Liver (tissue), 9 donors: Measurements from ENCODE around the gene LIG1. TPM values are rescaled to one million over a fixed set of nuclear protein-coding genes. Genes with fewer than 3 reads are reported as not detected.

Experiments used
- DNase-seq: peaks from one replicate; pipeline ENCODE4 v3.0.0-alpha.2; 2017; ENCODE audit warnings: low spot score
- H3K27ac ChIP-seq, 2 donors: one replicate each; pipeline ENCODE4 v1.7.0; 2013; ENCODE audit warnings: inconsistent platforms in 2 of 2, low read length in 2 of 2, control low read depth in 1 of 2, low read depth in 1 of 2, mild to moderate bottlenecking in 1 of 2
- H3K27me3 ChIP-seq, 4 donors: one replicate each; pipeline versions ENCODE4 v1.6.1 to v1.7.0; 2013; ENCODE audit warnings: low read length in 3 of 4, inconsistent platforms in 1 of 4, mild to moderate bottlenecking in 1 of 4, moderate library complexity in 1 of 4; ENCODE audit not compliant: control insufficient read depth in 4 of 4, insufficient read depth in 4 of 4
- H3K36me3 ChIP-seq, 4 donors: one replicate each; pipeline versions ENCODE4 v1.6.1 to v1.7.0; 2013; ENCODE audit warnings: low read length in 3 of 4, mild to moderate bottlenecking in 3 of 4, low read depth in 1 of 4, moderate library complexity in 1 of 4; ENCODE audit not compliant: control insufficient read depth in 4 of 4, insufficient read depth in 3 of 4
- H3K4me1 ChIP-seq, 4 donors: one replicate each; pipeline versions ENCODE4 v1.6.1 to v1.7.0; 2013; ENCODE audit warnings: low read length in 3 of 4, mild to moderate bottlenecking in 3 of 4, moderate library complexity in 1 of 4; ENCODE audit not compliant: control insufficient read depth in 4 of 4, insufficient read depth in 4 of 4
- H3K4me3 ChIP-seq, 3 donors: one replicate each; pipeline versions ENCODE4 v1.6.1 to v1.7.0; 2013; ENCODE audit warnings: low read length in 3 of 3, control low read depth in 1 of 3, low read depth in 1 of 3, mild to moderate bottlenecking in 1 of 3
- H3K9ac ChIP-seq, 2 donors: one replicate each; pipeline ENCODE4 v1.7.0; 2013; ENCODE audit warnings: low read length in 2 of 2, mild to moderate bottlenecking in 2 of 2, moderate library complexity in 2 of 2, control low read depth in 1 of 2, low read depth in 1 of 2
- H3K9me3 ChIP-seq, 4 donors: one replicate each; pipeline versions ENCODE4 v1.6.1 to v1.7.0; 2013; ENCODE audit warnings: low read length in 3 of 4; ENCODE audit not compliant: control insufficient read depth in 4 of 4
- ATF3 ChIP-seq: IDR thresholded peaks from 2 replicates; pipeline ENCODE4 v1.6.1; 2016; ENCODE audit warnings: antibody characterized with exemption
- EGR1 ChIP-seq, 2 donors: IDR thresholded peaks; 2 replicates each; pipeline ENCODE4 v1.6.1; 2016 to 2018; ENCODE audit warnings: antibody characterized with exemption in 2 of 2, low read depth in 2 of 2
- FOXA2 ChIP-seq: IDR thresholded peaks from 2 replicates; pipeline ENCODE4 v1.6.1; 2016; ENCODE audit warnings: antibody characterized with exemption
- GABPA ChIP-seq, 2 donors: IDR thresholded peaks in 1 of 2; conservative IDR thresholded peaks in 1 of 2; 2 replicates each; pipeline ENCODE4 v1.6.1; 2016; ENCODE audit warnings: antibody characterized with exemption in 2 of 2, mild to moderate bottlenecking in 1 of 2, moderate library complexity in 1 of 2
- HNF4G ChIP-seq: IDR thresholded peaks from 2 replicates; pipeline ENCODE4 v1.6.1; 2016; ENCODE audit warnings: antibody characterized with exemption
- MAX ChIP-seq: IDR thresholded peaks from 2 replicates; pipeline ENCODE4 v1.6.1; 2016; ENCODE audit warnings: antibody characterized with exemption
- NR2F2 ChIP-seq: IDR thresholded peaks from 2 replicates; pipeline ENCODE4 v1.6.1; 2016; ENCODE audit warnings: antibody characterized with exemption
- RXRA ChIP-seq, 2 donors: IDR thresholded peaks; 2 replicates each; pipeline ENCODE4 v1.6.1; 2017 to 2018; ENCODE audit warnings: antibody characterized with exemption in 2 of 2, mild to moderate bottlenecking in 1 of 2
- SP1 ChIP-seq: IDR thresholded peaks from 2 replicates; pipeline ENCODE4 v1.6.1; 2018; ENCODE audit warnings: antibody characterized with exemption, mild to moderate bottlenecking
- TAF1 ChIP-seq: conservative IDR thresholded peaks from 2 replicates; pipeline ENCODE4 v1.6.1; 2016; ENCODE audit warnings: antibody characterized with exemption, mild to moderate bottlenecking
- WGBS: extraction: QIAGEN DNeasy Blood & Tissue Kit; methylation state at CpG from one replicate; pipeline ENCODE4 v1.1.7; 2013; 5-methylcytosine and 5-hydroxymethylcytosine counted together
- polyA plus RNA-seq, 2 donors: library from polyadenylated mRNA; stranded (reverse) in 1 of 2; unstranded in 1 of 2; fragments of 200-250 nt in 1 of 2; fragments of >200 nt in 1 of 2; fragmentation: Nextera tagmentation in 1 of 2; extraction: Ambion mirVana in 1 of 2; gene quantifications; one replicate each; pipeline versions ENCODE4 v1.2.1 to v1.2.3, GENCODE V29; 2013 to 2015
- total RNA-seq, 2 donors: library from RNA; depleted of rRNA; stranded (reverse); fragments of >200 nt; gene quantifications; one replicate each; pipeline ENCODE4 v1.2.3, GENCODE V29; 2014
- TF ChIP-seq, protein P1 (sequence below): fragments of 150-350 bp; IDR thresholded peaks from 2 replicates; pipeline ENCODE4 v1.5.1; 2017; ENCODE audit warnings: improper control_type of control experiment, low read depth, low read length; ENCODE audit not compliant: missing input control
- TF ChIP-seq, protein P2 (sequence below): IDR thresholded peaks from 2 replicates; pipeline ENCODE4 v1.6.1; 2016; ENCODE audit warnings: antibody characterized with exemption
- donor health status: healthy.
- donor health status: healthy.
- donor health status: healthy.
- donor health status: healthy.
- donor health status: healthy.

The LIG1 gene
- total and polyA plus RNA-seq, 4 donors, result 6.3 to 61.5 (median 7.1) TPM

DNA sequence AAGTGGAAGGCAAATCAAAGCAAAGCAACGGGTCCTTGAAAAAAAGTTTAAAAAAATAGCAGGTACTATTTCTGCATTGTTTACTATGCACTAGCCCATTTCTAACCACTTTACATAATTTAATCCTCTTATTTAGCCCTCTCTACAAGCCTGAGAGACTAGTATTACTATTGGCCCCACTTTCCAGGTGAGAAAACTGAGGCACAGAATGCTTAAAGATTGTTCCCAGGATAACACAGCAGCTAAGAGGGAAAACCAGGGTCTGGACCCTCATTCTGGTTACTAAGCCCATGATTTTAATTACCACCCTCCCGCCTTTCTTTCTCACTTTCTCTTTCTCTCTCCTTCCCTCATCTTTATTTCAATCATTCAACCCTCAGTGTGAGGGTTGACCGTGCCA is 6.1 kb upstream of the LIG1 start:
- H3K4me1 ChIP-seq, result peaks cover 0 to 4% (median 2%) of the 10 kb centered on the region in 4 donors
- H3K4me3 ChIP-seq, result no peak overlapping the region
- H3K27me3 ChIP-seq, result no peaks in the 10 kb centered on the region
- WGBS, result 96% methylated on average over 3 of the region's 3 CpGs
- no peak for DNase-seq
- H3K9me3 ChIP-seq, result peaks cover 0 to 3% (median 1%) of the 10 kb centered on the region in 4 donors
- peaks cover 0 to 8% (median 0%) of the 10 kb centered on the region in 4 donors for H3K36me3 ChIP-seq
- no peak overlapping the region for H3K27ac ChIP-seq
- no peak overlapping the region for H3K9ac ChIP-seq
- TF ChIP-seq NR2F2 (no peak), SP1 (no peak), RXRA (IDR thresholded peaks at IDR 0.05) (no peak), GABPA (IDR thresholded peaks at IDR 0.05 in 1 of 2, conservative IDR thresholded peaks at IDR 0.05 in 1 of 2) (no peak), MAX (no peak), EGR1 (IDR thresholded peaks at IDR 0.05; ENCODE audit: low read depth in 2 of 2) (no peak), HNF4G (no peak)
- TF ChIP-seq, protein P1, sequence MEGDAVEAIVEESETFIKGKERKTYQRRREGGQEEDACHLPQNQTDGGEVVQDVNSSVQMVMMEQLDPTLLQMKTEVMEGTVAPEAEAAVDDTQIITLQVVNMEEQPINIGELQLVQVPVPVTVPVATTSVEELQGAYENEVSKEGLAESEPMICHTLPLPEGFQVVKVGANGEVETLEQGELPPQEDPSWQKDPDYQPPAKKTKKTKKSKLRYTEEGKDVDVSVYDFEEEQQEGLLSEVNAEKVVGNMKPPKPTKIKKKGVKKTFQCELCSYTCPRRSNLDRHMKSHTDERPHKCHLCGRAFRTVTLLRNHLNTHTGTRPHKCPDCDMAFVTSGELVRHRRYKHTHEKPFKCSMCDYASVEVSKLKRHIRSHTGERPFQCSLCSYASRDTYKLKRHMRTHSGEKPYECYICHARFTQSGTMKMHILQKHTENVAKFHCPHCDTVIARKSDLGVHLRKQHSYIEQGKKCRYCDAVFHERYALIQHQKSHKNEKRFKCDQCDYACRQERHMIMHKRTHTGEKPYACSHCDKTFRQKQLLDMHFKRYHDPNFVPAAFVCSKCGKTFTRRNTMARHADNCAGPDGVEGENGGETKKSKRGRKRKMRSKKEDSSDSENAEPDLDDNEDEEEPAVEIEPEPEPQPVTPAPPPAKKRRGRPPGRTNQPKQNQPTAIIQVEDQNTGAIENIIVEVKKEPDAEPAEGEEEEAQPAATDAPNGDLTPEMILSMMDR, result no peak
- TF ChIP-seq, protein P2, sequence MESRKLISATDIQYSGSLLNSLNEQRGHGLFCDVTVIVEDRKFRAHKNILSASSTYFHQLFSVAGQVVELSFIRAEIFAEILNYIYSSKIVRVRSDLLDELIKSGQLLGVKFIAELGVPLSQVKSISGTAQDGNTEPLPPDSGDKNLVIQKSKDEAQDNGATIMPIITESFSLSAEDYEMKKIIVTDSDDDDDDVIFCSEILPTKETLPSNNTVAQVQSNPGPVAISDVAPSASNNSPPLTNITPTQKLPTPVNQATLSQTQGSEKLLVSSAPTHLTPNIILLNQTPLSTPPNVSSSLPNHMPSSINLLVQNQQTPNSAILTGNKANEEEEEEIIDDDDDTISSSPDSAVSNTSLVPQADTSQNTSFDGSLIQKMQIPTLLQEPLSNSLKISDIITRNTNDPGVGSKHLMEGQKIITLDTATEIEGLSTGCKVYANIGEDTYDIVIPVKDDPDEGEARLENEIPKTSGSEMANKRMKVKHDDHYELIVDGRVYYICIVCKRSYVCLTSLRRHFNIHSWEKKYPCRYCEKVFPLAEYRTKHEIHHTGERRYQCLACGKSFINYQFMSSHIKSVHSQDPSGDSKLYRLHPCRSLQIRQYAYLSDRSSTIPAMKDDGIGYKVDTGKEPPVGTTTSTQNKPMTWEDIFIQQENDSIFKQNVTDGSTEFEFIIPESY, result no peak

DNA sequence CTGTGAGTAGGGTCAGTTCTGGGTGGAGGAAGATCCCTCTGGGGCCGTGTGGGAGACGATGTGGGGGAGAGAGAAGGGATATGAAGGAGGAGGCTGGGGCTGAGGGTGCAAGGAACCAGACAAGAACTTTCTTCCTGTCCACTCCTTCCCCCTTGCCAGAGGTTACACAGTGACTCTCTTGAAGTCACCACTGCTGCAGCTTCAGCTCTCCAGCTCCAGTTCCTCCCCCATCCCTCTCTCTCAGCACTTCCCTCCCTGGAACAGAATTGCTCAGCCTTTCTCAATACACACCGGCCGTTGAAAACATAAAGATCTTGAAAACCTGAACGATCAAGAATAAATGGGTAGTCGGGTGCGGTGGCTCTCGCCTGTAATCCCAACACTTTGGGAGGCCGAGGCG is 5.4 kb upstream of the LIG1 start:
- WGBS, result 92% methylated on average over 10 of the region's 10 CpGs
- DNase-seq, result no peak

More for the DNA sequence above, 5.4 kb upstream of the LIG1 start:
- H3K36me3 ChIP-seq, result peaks cover 0 to 8% (median 0%) of the 10 kb centered on the region in 4 donors
- no peak overlapping the region for H3K4me3 ChIP-seq
- no peak overlapping the region for H3K9ac ChIP-seq
- H3K27me3 ChIP-seq, result no peaks in the 10 kb centered on the region
- H3K4me1 ChIP-seq, result peaks cover 0 to 9% (median 7%) of the 10 kb centered on the region in 4 donors
- TF ChIP-seq GABPA (IDR thresholded peaks at IDR 0.05 in 1 of 2, conservative IDR thresholded peaks at IDR 0.05 in 1 of 2), result no peak
- no peak for TF ChIP-seq NR2F2
- no peak for TF ChIP-seq TAF1
- TF ChIP-seq EGR1 (IDR thresholded peaks at IDR 0.05; ENCODE audit: low read depth in 2 of 2), result no peak
- TF ChIP-seq HNF4G, result no peak
- TF ChIP-seq ATF3, result no peak
- no peak for TF ChIP-seq MAX
- no peak for TF ChIP-seq FOXA2
- TF ChIP-seq SP1, result no peak
- TF ChIP-seq, protein P1, result no peak
- H3K9me3 ChIP-seq, result no peaks in the 10 kb centered on the region
- H3K27ac ChIP-seq, result no peak overlapping the region
